ENCODE results near the gene PSME1. TPM values are rescaled to one million over a fixed set of nuclear protein-coding genes. Genes with fewer than 3 reads are reported as not detected.

Gene PSME1
- total and polyA plus RNA-seq, 11 donors, result 87.3 to 331 (median 113) TPM

- intact Hi-C loops (cut with DNase I), result loop anchor here in 1 of 10 donors (10.0 kb wide), 1 partner anchor 151 kb away; no protein-coding TSS in a partner anchor
- H3K27ac ChIP-seq, result no peak overlapping the region
- 85 to 96% (median 95%) methylated on average over 5 of the region's 5 CpGs for WGBS, 4 donors
Observed at GRCh38 chr14:24165785-24166184, 29.8 kb downstream of the PSME1 start.

DNA sequence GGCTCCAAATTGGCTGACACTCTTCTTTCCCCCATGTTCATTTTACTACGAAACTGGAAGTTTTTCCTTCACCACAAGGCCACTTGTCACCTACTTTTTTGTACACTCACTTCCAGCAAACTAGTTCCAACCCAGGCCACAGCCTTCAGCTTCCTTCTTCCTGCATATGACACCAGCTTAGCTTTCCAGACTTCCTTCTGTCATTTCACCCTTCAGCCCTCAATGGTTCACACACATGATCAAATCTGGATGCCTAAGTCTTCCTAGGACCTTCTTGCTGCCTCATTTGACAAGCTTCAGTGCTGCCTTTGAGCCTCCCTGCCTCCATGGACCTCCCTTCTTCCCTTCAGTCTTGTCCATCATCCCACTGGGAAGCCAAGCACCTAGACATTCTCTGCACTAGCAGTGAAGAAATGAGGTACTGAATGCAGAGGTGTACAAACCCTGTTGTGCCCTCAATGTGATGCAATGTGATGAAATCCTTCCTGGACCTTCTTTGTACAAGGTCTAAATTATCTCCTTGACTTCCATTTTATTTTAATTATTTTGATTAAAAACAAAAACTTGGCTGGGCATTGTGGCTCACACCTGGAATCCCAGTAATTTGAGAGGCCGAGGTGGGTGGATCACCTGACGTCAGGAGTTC lies 31.6 kb downstream of the PSME1 start:
- Histone ChIP-seq H3K36me3 (peaks cover 2 to 79% (median 78%) of the 10 kb centered on the region in 9 donors), H3K27me3 (no peaks in the 10 kb centered on the region), H3K27ac (peak overlapping the region in 1 of 12 donors; percentile 78), H3K4me3 (no peak overlapping the region), H3K9me3 (no peaks in the 10 kb centered on the region), H3K4me1 (peaks cover 0 to 74% (median 18%) of the 10 kb centered on the region in 12 donors)
- intact Hi-C loops (cut with DNase I), result loop anchor here in 1 of 10 donors (10.0 kb wide), 1 partner anchor 153 kb away; no protein-coding TSS in a partner anchor
- DNase-seq (peak in 1 of 5 donors; percentile 17), ATAC-seq (no peak)
- no peak for TF ChIP-seq POLR2A (IDR thresholded peaks at IDR 0.05)
- TF ChIP-seq CTCF (IDR thresholded peaks at IDR 0.05), result no peak
- 88 to 91% (median 90%) methylated on average over 3 of the region's 3 CpGs for WGBS, 4 donors

More at GRCh38 chr14:24165785-24166184, 29.8 kb downstream of the PSME1 start:
- ATAC-seq, result no peak
- H3K36me3 ChIP-seq, result peaks cover 2 to 88% (median 79%) of the 10 kb centered on the region in 9 donors
- H3K9me3 ChIP-seq, result no peaks in the 10 kb centered on the region
- TF ChIP-seq CTCF (IDR thresholded peaks at IDR 0.05) (no peak), POLR2A (IDR thresholded peaks at IDR 0.05) (no peak)
- H3K4me1 ChIP-seq, result peaks cover 0 to 72% (median 18%) of the 10 kb centered on the region in 12 donors
- no peaks in the 10 kb centered on the region for H3K27me3 ChIP-seq
- DNase-seq, result no peak
- H3K4me3 ChIP-seq, result no peak overlapping the region

- TF ChIP-seq CTCF (IDR thresholded peaks at IDR 0.05), result no peak
- no peak for TF ChIP-seq POLR2A (IDR thresholded peaks at IDR 0.05)
- WGBS, 4 donors, result 11 to 36% (median 27%) methylated on average over 38 to 63 of the region's 63 CpGs
- peaks cover 0 to 33% (median 7%) of the 10 kb centered on the region in 12 donors for H3K4me1 ChIP-seq
- peaks cover 0 to 71% (median 43%) of the 10 kb centered on the region in 9 donors for H3K36me3 ChIP-seq
- peak within 1 kb of the TSS in 11 of 12 donors; percentile 1 to 52 (median 33) for H3K4me3 ChIP-seq
- no peaks in the 10 kb centered on the region for H3K9me3 ChIP-seq
- H3K27ac ChIP-seq, result peak within 1 kb of the TSS in 2 of 12 donors; percentile 37 to 42
- DNase-seq (peak; percentile 65 to 80 (median 75)), ATAC-seq (peak; percentile 40 to 79 (median 70))
- no peaks in the 10 kb centered on the region for H3K27me3 ChIP-seq
- intact Hi-C loops (cut with DNase I), result no loop called here
Observed at GRCh38 chr14:24171422-24172260, 35.6 kb downstream of the PSME1 start, which contains the start of gene REC8. Gene REC8 (plus strand): TSS chr14:24172080. CDS start chr14:24172553, 473 bp downstream.
